GM18870 (cell line): ENCODE measurements around the gene MRPS35.

Experiments
- ATAC-seq: cut with Tn5 transposase; IDR thresholded peaks from one replicate; pipeline ENCODE4 v1.9.1; 2021; ENCODE audit warnings: moderate library complexity; ENCODE audit not compliant: unreplicated experiment

Gene MRPS35

GRCh38 chr12:27802936-27803335 is 92.3 kb downstream of the MRPS35 start:
- ATAC-seq: no peak

DNA sequence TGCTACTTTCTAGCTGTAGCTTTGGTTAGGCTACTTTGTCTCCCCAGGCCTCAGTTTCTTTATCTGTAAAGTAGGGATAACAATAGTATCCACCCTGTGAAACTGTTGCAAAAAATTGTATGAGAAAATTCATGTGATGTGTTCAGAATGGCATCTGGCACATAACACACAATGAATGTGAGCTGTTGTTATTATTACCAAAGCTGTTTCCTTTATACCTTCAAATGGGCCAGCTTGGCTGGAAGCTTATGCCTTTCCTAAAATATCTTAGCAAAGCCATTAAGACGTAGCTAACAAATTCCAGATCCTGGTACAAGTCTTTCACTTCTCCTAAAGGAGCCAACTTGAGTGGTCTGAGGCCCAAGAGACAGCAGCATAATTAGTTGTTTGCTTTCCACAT is 94.6 kb downstream of the MRPS35 start:
- ATAC-seq: no peak
